Immature natural killer cell (primary cell): Measurements from ENCODE around the gene HMGCR. TPM values are rescaled to one million over a fixed set of nuclear protein-coding genes. Genes with fewer than 3 reads are reported as not detected.
"Not testable (repeated sequence)": the region's sequence is repeated elsewhere in the genome, so short reads cannot be mapped to it uniquely, and the experiment has no call there.

Experiments
- DNase-seq, 3 donors: peaks; one replicate each; pipeline ENCODE4 v3.0.0; 2022; ENCODE audit warnings: mixed read lengths in 1 of 3
- H3K27ac Mint-ChIP-seq, 6 donors: one replicate each; pipeline ENCODE4 v1.8.0; 2020; ENCODE audit warnings: mixed read lengths in 6 of 6, mild to moderate bottlenecking in 5 of 6, inconsistent platforms in 4 of 6, moderate library complexity in 3 of 6
- H3K27me3 Mint-ChIP-seq, 3 donors: one replicate each; pipeline ENCODE4 v1.8.0; 2020 to 2021; ENCODE audit warnings: low read depth in 3 of 3, mild to moderate bottlenecking in 3 of 3, mixed read lengths in 3 of 3, moderate library complexity in 3 of 3, inconsistent platforms in 1 of 3
- H3K36me3 Mint-ChIP-seq, 3 donors: one replicate each; pipeline ENCODE4 v1.8.0; 2020; ENCODE audit warnings: mixed read lengths in 3 of 3, inconsistent platforms in 2 of 3, mild to moderate bottlenecking in 2 of 3
- H3K4me1 Mint-ChIP-seq, 2 donors: one replicate each; pipeline ENCODE4 v1.8.0; 2020; ENCODE audit warnings: inconsistent platforms in 2 of 2, mild to moderate bottlenecking in 2 of 2, mixed read lengths in 2 of 2, moderate library complexity in 1 of 2
- H3K4me3 Mint-ChIP-seq, 5 donors: one replicate each; pipeline ENCODE4 v1.8.0; 2020; ENCODE audit warnings: mild to moderate bottlenecking in 5 of 5, mixed read lengths in 5 of 5, inconsistent platforms in 3 of 5, moderate library complexity in 3 of 5
- H3K9me3 Mint-ChIP-seq, 6 donors: one replicate each; pipeline ENCODE4 v1.8.0; 2020; ENCODE audit warnings: mild to moderate bottlenecking in 6 of 6, mixed read lengths in 6 of 6, inconsistent platforms in 4 of 6, moderate library complexity in 3 of 6
- polyA plus RNA-seq, 3 donors: library from polyadenylated mRNA; unstranded; fragments of 300-500 nt; fragmentation: Illumina TruSeq; gene quantifications; one replicate each; pipeline ENCODE4 v1.2.3, GENCODE V29; 2021

HMGCR gene
- 10 to 100 TPM in 2 of 3 donors, 1 to 10 TPM in 1; 9.6 to 18.4 (median 11.2) TPM for polyA plus RNA-seq

GRCh38 chr5:75336615-75337336, at the start of gene HMGCR:
HMGCR (plus strand) TSS chr5:75337220; CDS start chr5:75342606, 5,386 bp downstream.
- no peaks in the 10 kb centered on the region for H3K9me3 Mint-ChIP-seq
- peak; percentile 97 to 98 (median 97) for DNase-seq
- peaks cover 20 to 42% of the 10 kb centered on the region in 2 donors for H3K4me1 Mint-ChIP-seq
- no peaks in the 10 kb centered on the region for H3K36me3 Mint-ChIP-seq
- H3K4me3 Mint-ChIP-seq: no peak within 1 kb of the TSS
- H3K27me3 Mint-ChIP-seq: peaks cover 0 to 3% (median 0%) of the 10 kb centered on the region in 3 donors
- H3K27ac Mint-ChIP-seq: peak within 1 kb of the TSS in 2 of 6 donors; percentile 73 to 85

GRCh38 chr5:75291844-75292243, 45.2 kb upstream of the HMGCR start:
- H3K9me3 Mint-ChIP-seq, H3K27ac Mint-ChIP-seq, H3K27me3 Mint-ChIP-seq, H3K4me3 Mint-ChIP-seq, H3K36me3 Mint-ChIP-seq, DNase-seq, H3K4me1 Mint-ChIP-seq: not testable (repeated sequence)

- no peak for DNase-seq
- H3K27me3 Mint-ChIP-seq: peaks cover 2 to 6% (median 3%) of the 10 kb centered on the region in 3 donors
- H3K4me1 Mint-ChIP-seq: no peaks in the 10 kb centered on the region
- H3K36me3 Mint-ChIP-seq: peaks cover 0 to 3% (median 0%) of the 10 kb centered on the region in 3 donors
- H3K9me3 Mint-ChIP-seq: peaks cover 0 to 2% (median 0%) of the 10 kb centered on the region in 6 donors
- H3K4me3 Mint-ChIP-seq: no peak overlapping the region
- H3K27ac Mint-ChIP-seq: no peak overlapping the region
These were observed 36.9 kb upstream of the HMGCR start for GRCh38 chr5:75300084-75300483.

GRCh38 chr5:75303419-75303818, 33.6 kb upstream of the HMGCR start:
- peaks cover 0 to 2% (median 0%) of the 10 kb centered on the region in 6 donors for H3K9me3 Mint-ChIP-seq
- H3K4me1 Mint-ChIP-seq: no peaks in the 10 kb centered on the region
- H3K27ac Mint-ChIP-seq: no peak overlapping the region

GRCh38 chr5:75304486-75304885, 32.5 kb upstream of the HMGCR start:
- H3K27me3 Mint-ChIP-seq, H3K4me1 Mint-ChIP-seq, H3K36me3 Mint-ChIP-seq, DNase-seq, H3K27ac Mint-ChIP-seq, H3K9me3 Mint-ChIP-seq, H3K4me3 Mint-ChIP-seq: not testable (repeated sequence)

More at GRCh38 chr5:75303419-75303818, 33.6 kb upstream of the HMGCR start:
- no peak for DNase-seq
- no peaks in the 10 kb centered on the region for H3K36me3 Mint-ChIP-seq
- H3K4me3 Mint-ChIP-seq: no peak overlapping the region
- H3K27me3 Mint-ChIP-seq: peaks cover 2 to 6% (median 3%) of the 10 kb centered on the region in 3 donors

GRCh38 chr5:75306746-75307145, 30.3 kb upstream of the HMGCR start:
- H3K27ac Mint-ChIP-seq: no peak overlapping the region
- peaks cover 0 to 3% (median 3%) of the 10 kb centered on the region in 3 donors for H3K27me3 Mint-ChIP-seq
- no peaks in the 10 kb centered on the region for H3K36me3 Mint-ChIP-seq
- DNase-seq: no peak
- H3K4me3 Mint-ChIP-seq: no peak overlapping the region
- no peaks in the 10 kb centered on the region for H3K9me3 Mint-ChIP-seq
- H3K4me1 Mint-ChIP-seq: no peaks in the 10 kb centered on the region

GRCh38 chr5:75310212-75310611, 26.8 kb upstream of the HMGCR start:
- no peak for DNase-seq
- Mint-ChIP-seq H3K4me3 (no peak overlapping the region), H3K9me3 (no peaks in the 10 kb centered on the region), H3K27me3 (peaks cover 0 to 2% (median 0%) of the 10 kb centered on the region in 3 donors), H3K27ac (no peak overlapping the region), H3K4me1 (no peaks in the 10 kb centered on the region), H3K36me3 (no peaks in the 10 kb centered on the region)

- H3K9me3 Mint-ChIP-seq, DNase-seq, H3K27me3 Mint-ChIP-seq, H3K4me3 Mint-ChIP-seq, H3K4me1 Mint-ChIP-seq, H3K36me3 Mint-ChIP-seq, H3K27ac Mint-ChIP-seq: not testable (repeated sequence)
These were observed 17.9 kb upstream of the HMGCR start for GRCh38 chr5:75319148-75319547.

- H3K27me3 Mint-ChIP-seq: peaks cover 2 to 6% (median 6%) of the 10 kb centered on the region in 3 donors
- H3K9me3 Mint-ChIP-seq: no peaks in the 10 kb centered on the region
These were observed 17.4 kb upstream of the HMGCR start for GRCh38 chr5:75319638-75320037.

GRCh38 chr5:75320371-75320770, 16.6 kb upstream of the HMGCR start:
- no peaks in the 10 kb centered on the region for H3K4me1 Mint-ChIP-seq
- no peaks in the 10 kb centered on the region for H3K36me3 Mint-ChIP-seq

More at GRCh38 chr5:75319638-75320037, 17.4 kb upstream of the HMGCR start:
- H3K36me3 Mint-ChIP-seq: no peaks in the 10 kb centered on the region
- no peak for DNase-seq
- H3K27ac Mint-ChIP-seq: no peak overlapping the region
- H3K4me3 Mint-ChIP-seq: no peak overlapping the region
- H3K4me1 Mint-ChIP-seq: no peaks in the 10 kb centered on the region

GRCh38 chr5:75322066-75322465, 15.0 kb upstream of the HMGCR start:
- H3K36me3 Mint-ChIP-seq: no peaks in the 10 kb centered on the region
- H3K4me3 Mint-ChIP-seq: no peak overlapping the region
- no peak for DNase-seq
- H3K27ac Mint-ChIP-seq: no peak overlapping the region
- peaks cover 2 to 7% (median 6%) of the 10 kb centered on the region in 3 donors for H3K27me3 Mint-ChIP-seq
- no peaks in the 10 kb centered on the region for H3K4me1 Mint-ChIP-seq
- no peaks in the 10 kb centered on the region for H3K9me3 Mint-ChIP-seq

More at GRCh38 chr5:75320371-75320770, 16.6 kb upstream of the HMGCR start:
- Mint-ChIP-seq H3K27me3 (peaks cover 2 to 7% (median 6%) of the 10 kb centered on the region in 3 donors), H3K4me3 (no peak overlapping the region), H3K27ac (no peak overlapping the region), H3K9me3 (no peaks in the 10 kb centered on the region)
- DNase-seq: no peak

GRCh38 chr5:75324791-75325190, 12.2 kb upstream of the HMGCR start:
- Mint-ChIP-seq H3K27ac (no peak overlapping the region), H3K36me3 (no peaks in the 10 kb centered on the region), H3K9me3 (no peaks in the 10 kb centered on the region), H3K4me1 (no peaks in the 10 kb centered on the region), H3K4me3 (no peak overlapping the region), H3K27me3 (peaks cover 2 to 6% (median 3%) of the 10 kb centered on the region in 3 donors)
- DNase-seq: no peak

- no peaks in the 10 kb centered on the region for H3K4me1 Mint-ChIP-seq
- peaks cover 2 to 6% (median 3%) of the 10 kb centered on the region in 3 donors for H3K27me3 Mint-ChIP-seq
- H3K27ac Mint-ChIP-seq: no peak overlapping the region
- H3K36me3 Mint-ChIP-seq: no peaks in the 10 kb centered on the region
- no peaks in the 10 kb centered on the region for H3K9me3 Mint-ChIP-seq
- H3K4me3 Mint-ChIP-seq: no peak overlapping the region
- DNase-seq: no peak
These were observed 11.8 kb upstream of the HMGCR start for GRCh38 chr5:75325242-75325641.

GRCh38 chr5:75330404-75330803, 6.6 kb upstream of the HMGCR start:
- Mint-ChIP-seq H3K9me3 (no peaks in the 10 kb centered on the region), H3K27ac (no peak overlapping the region), H3K36me3 (no peaks in the 10 kb centered on the region), H3K4me3 (no peak overlapping the region), H3K4me1 (no peaks in the 10 kb centered on the region), H3K27me3 (peaks cover 0 to 3% (median 2%) of the 10 kb centered on the region in 3 donors)
- no peak for DNase-seq
